WI38 (cell line): Measurements from ENCODE around the gene BAIAP3.

ENCODE experiments used
- H3K4me3 ChIP-seq: 2 replicates; pipeline ENCODE4 v1.5.1; 2011; ENCODE audit warnings: low read depth, mild to moderate bottlenecking, control low read depth, low read length
- TF ChIP-seq, protein P1 (sequence below): IDR thresholded peaks from 2 replicates; pipeline ENCODE4 v1.5.1; 2012; ENCODE audit warnings: low read depth, mild to moderate bottlenecking, control low read depth, low read length

Gene BAIAP3

DNA sequence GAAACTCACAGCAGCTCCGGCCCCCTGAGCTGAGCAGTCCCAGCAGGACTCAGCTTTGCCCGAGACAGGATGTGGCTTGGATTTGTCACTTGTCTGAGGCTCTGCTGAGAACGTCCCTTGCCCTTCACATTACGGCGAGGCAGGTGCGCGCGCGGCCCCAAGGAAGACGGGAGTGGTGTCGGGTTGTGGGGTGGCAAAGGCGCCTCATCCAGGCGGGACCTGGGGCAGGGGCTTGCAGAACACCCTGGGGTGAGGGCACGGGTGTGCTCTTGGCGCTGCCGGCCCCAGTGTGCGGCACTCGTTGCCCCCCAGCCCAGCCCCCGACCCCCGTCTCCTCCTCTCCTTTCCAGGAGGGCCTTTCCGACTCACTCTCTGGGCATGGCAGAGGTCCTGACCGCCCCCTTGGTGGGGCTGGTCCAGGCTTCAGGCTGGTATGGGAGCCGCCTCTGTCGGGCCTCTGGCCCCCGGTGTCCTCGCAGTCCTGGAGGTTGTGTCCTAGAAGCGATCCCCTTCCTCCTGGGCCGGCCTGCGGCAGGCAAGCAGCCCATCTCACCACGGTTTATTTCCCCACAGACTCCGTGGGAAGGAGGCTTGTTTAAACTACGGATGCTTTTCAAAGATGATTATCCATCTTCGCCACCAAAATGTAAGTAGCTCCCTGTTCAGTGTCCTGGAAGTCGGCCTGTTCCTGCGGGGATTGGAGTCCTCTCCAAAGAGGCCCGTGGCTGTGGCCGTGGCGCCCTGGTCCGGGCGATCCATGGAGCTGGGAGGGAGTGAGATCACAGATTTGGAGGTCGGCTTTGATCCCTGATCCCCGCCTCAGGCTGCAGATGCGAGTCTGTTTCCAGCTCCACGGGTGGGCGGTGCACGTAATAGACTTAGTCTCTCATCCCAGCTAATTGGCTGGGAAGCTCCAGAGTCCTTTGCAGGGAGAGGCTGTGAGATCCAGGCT lies 18.1 kb upstream of the BAIAP3 start:
- TF ChIP-seq, protein P1, sequence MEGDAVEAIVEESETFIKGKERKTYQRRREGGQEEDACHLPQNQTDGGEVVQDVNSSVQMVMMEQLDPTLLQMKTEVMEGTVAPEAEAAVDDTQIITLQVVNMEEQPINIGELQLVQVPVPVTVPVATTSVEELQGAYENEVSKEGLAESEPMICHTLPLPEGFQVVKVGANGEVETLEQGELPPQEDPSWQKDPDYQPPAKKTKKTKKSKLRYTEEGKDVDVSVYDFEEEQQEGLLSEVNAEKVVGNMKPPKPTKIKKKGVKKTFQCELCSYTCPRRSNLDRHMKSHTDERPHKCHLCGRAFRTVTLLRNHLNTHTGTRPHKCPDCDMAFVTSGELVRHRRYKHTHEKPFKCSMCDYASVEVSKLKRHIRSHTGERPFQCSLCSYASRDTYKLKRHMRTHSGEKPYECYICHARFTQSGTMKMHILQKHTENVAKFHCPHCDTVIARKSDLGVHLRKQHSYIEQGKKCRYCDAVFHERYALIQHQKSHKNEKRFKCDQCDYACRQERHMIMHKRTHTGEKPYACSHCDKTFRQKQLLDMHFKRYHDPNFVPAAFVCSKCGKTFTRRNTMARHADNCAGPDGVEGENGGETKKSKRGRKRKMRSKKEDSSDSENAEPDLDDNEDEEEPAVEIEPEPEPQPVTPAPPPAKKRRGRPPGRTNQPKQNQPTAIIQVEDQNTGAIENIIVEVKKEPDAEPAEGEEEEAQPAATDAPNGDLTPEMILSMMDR: no peak
- H3K4me3 ChIP-seq: no peak overlapping the region

DNA sequence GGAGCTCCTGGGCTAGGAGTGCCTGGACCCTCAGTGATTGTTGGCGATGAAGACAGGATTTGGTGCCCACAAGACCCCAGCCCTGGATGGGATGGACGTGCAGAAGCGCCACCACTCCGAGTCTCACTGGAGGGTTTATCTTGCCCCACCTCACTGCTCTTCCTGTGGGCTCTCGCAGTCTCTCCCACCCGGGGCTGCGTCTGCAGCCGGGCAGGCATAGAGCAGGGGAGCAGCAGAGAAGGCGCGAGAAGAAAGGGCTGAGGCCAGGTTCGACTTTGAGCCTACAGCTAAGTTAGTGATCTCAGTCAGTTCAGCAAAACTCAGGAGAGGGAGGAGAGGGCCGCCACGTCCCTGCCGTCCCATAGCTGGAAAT lies 17.4 kb upstream of the BAIAP3 start:
- H3K4me3 ChIP-seq: no peak overlapping the region
- TF ChIP-seq, protein P1: no peak

DNA sequence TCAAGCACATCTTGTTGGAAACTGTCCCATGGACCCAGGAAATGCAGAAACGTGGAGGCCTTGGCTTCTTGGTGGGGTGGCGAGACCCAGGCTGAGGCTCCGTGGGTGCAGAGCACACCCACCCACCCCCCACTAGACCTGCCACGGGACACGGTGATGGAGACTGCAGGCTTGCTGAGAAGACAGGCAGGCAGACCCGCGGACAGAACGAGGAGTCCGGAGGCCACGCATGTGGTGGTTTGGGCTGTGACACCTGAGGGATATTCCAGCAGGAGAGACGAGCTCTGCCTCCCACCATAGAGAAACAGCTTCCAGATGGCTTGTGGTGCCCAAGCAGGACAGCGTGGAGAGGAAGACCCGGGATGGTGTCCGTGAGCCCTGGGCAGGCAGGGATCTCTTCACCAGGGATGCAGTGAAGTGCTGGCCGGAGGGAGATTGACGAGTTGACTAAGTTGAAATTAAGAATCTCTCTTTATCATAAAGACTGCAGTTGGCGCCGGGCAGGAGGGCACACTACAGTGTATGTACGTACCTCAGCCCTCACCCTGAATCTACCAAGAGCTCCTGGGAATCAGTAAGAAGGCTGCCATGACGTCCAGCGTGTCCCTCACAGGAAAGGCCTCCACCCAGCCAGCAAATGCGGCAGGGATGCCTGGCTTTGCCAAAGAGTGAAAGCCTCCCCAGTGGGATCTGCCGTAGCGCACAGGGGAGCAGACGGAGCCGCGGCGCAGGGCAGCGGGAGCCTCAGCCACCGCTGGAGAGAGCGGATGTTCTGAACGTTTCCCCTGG lies 15.8 kb upstream of the BAIAP3 start:
- TF ChIP-seq, protein P1: no peak
- no peak overlapping the region for H3K4me3 ChIP-seq

DNA sequence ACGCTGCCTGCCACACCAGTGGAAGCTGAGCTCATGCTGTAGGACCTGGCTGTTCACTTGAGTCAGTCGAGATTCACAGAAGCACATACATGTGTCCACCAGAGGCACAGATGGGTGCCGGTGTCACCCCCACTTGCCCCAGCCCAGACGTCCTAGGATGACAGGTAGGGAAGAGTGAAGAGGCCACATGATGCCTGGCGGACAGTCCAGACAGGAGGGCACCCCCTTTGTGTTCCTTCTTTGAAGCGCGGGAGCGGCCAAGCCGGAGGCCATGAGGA lies 15.2 kb upstream of the BAIAP3 start:
- H3K4me3 ChIP-seq: no peak overlapping the region
- TF ChIP-seq, protein P1: no peak

DNA sequence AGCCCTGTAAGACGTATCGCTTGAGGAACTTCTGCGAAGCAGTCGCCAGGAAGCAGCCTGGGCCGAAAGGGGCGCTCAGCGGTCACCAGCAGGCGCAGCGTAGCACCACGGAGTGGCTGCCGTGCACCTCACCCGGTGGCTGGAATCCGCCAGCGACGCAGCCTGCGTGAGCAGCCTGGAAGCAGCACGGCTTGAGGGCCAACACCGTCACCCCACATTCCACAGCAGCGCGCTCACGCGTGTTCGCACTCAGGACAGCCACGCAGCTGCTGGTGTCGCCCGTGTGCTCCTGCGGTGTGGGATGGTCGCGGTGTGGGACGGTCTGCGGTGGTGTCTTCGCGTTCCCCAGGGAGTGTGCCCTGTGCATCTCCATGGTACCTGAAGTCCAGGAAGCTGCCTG lies 14.4 kb upstream of the BAIAP3 start:
- H3K4me3 ChIP-seq: no peak overlapping the region
- TF ChIP-seq, protein P1: no peak

DNA sequence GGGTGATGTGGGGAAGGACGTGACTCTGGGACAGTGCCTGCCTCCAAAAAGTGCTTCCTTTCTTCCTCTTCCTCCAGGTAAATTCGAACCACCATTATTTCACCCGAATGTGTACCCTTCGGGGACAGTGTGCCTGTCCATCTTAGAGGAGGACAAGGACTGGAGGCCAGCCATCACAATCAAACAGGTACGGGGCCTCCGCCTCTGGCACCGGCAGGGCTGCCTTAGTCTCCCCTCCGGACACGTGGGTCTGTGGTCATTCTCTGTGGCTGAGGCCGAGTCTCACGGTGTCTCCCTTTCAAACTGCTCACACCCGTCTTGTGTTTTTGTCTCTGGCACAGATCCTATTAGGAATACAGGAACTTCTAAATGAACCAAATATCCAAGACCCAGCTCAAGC lies 13.3 kb upstream of the BAIAP3 start:
- TF ChIP-seq, protein P1: no peak
- no peak overlapping the region for H3K4me3 ChIP-seq

DNA sequence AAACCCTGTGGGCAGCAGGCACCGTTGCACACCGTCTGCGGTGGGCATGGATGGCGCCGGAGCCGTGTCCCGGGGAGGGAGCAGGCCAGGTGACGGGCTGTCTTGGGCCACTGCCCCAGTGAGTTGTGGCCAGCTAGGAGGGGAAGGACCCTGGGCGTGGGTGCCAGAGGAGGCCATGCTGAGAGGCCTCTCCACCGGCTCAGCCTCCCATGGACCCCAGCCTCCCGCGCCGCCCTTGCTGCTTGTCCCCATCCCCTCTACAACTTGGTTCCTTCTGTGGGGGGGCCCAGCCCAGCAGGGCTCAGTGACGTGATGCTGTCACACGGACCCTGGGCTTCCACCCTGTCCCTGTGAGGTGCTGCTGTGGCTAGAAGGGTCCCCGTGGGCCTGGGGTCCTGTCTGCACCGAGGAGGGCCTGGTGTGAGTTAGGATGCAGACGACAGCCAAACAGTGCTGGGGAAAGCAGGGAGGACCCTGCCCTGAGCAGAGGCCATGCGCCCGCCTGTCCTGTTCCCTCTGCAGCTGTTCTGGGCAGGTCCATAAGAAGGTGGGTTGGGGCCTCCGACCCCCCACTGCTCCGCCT lies 12.7 kb upstream of the BAIAP3 start:
- TF ChIP-seq, protein P1: no peak
- no peak overlapping the region for H3K4me3 ChIP-seq
